M059J (cell line): ENCODE measurements around the gene KBTBD12. TPM values are rescaled to one million over a fixed set of nuclear protein-coding genes. Genes with fewer than 3 reads are reported as not detected.

Experiments
- DNase-seq: peaks from one replicate; pipeline ENCODE4 v3.0.0-alpha.2; 2012; ENCODE audit warnings: low read depth
- total RNA-seq: library from RNA; depleted of rRNA; stranded (reverse); fragments of >200 nt; shearing (Covaris generic); gene quantifications from 2 replicates; pipeline ENCODE4 v1.2.3, GENCODE V29; 2014; rRNA removed

The KBTBD12 gene, protein sequence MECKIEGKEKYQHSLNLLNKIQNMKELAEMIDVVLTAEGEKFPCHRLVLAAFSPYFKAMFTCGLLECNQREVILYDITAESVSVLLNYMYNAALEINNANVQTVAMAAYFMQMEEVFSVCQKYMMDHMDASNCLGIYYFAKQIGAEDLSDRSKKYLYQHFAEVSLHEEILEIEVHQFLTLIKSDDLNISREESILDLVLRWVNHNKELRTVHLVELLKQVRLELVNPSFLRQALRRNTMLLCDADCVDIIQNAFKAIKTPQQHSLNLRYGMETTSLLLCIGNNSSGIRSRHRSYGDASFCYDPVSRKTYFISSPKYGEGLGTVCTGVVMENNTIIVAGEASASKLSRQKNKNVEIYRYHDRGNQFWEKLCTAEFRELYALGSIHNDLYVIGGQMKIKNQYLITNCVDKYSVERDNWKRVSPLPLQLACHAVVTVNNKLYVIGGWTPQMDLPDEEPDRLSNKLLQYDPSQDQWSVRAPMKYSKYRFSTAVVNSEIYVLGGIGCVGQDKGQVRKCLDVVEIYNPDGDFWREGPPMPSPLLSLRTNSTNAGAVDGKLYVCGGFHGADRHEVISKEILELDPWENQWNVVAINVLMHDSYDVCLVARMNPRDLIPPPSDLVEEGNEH
- 0.07 and 0.57 TPM in 2 replicates for total RNA-seq

DNA sequence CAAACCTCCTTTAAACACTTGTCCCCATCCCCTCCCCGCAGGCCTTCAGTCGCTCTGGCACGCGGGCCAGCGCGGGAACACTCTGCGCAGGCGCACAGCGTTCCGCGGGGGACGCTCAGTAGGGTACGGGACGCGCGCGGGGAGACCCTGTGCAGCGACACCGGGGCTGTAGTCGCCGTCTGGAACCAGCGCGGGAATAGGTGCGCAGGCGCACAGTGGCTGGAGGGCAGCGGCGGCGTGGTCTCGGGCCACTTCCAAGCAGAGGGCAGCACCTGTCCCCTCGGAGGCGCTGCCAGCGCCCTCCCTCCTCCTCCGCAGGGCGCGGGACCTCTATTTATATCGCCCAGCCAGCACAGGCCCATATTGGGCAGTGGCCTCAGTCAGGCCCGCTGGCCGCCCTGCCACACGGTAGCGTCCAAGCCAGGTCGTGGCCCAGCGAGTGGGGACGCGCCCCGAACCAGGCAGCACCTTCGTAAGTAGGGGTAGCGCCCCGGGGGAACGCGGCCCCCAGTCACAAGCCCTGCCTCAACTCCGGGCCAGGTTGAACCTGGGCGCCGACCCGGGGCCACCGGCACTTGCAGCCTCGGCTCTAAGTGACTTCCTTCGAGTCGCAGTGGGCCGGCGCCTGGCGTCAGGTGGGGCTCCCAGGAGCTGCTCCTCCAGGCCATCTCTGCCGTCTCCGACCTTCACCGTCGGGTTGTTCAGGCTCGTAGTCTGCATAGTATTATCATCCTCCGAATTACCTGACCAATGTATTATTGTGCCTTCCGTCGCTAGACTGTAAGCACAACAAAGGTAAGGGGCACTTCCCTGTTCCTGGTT is at the start of gene KBTBD12:
KBTBD12 (plus strand) TSS at position 118 of the 822 bp plus-strand sequence. CDS start 7,830 bp downstream, outside the sequence.
- peak; percentile 36 for DNase-seq

- peak; percentile 68 for DNase-seq
Measured at GRCh38 chr3:127865941-127866340, 49.1 kb upstream of the KBTBD12 start.

GRCh38 chr3:127867412-127867811 is 47.6 kb upstream of the KBTBD12 start:
- DNase-seq, result no peak

DNA sequence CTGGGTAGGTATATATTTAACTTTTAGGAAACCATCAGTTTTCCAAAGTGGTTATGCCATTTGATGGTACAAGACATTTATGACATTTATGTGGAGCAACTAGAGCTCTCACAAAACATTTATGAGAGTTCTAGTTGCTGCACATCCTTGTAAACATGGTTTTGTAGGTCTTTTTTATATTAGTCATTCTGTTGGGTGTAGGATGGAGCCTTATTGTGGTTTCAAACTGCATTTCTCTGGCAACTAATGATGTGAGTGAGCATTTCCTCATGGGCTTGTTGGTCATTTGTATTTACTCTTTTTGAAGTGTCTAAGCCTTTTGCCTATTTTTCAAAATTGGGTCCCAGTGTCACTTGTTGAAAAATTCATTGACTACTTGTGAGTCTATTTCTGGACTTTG is 47.0 kb upstream of the KBTBD12 start:
- DNase-seq, result peak; percentile 84

DNA sequence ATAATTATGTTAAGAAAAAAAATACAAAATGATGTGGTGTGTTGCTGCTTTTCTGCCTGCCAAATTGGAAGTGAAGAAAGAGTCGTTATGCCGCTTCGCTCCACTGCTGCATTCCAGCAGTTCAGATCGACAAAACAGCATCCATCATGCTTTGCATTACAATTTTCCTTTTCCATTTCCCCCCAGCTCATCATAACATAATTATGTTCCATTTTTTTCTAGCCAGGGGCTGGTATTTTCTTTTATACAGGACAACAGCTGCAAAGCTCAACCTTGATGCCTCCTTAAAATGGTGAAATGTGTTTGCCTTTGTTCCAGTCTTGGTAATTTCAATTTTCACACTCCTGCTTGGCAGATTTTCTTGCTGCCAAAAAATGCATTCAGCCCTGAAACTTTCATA is 44.9 kb upstream of the KBTBD12 start:
- DNase-seq, result no peak

DNA sequence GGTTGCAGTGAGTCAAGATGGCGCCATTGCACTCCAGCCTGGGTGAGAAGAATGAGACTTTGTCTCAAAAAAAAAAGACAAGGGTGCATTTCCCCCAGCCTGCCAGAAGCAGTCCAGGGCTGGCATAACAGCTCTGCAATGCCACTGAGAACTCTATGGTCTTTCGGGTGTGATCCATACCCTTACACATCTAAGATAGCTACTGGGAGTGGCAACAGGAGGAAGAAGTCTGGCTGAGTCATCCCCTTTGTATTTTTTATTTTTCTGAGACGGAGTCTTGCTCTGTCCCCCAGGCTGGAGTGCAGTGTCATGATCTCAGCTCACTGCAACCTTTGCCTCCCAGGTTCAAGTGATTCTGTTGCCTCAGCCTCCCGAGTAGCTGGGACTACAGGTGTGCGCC is 40.9 kb upstream of the KBTBD12 start:
- DNase-seq, result peak; percentile 29

GRCh38 chr3:127881586-127881985 is 33.4 kb upstream of the KBTBD12 start:
- no peak for DNase-seq

DNA sequence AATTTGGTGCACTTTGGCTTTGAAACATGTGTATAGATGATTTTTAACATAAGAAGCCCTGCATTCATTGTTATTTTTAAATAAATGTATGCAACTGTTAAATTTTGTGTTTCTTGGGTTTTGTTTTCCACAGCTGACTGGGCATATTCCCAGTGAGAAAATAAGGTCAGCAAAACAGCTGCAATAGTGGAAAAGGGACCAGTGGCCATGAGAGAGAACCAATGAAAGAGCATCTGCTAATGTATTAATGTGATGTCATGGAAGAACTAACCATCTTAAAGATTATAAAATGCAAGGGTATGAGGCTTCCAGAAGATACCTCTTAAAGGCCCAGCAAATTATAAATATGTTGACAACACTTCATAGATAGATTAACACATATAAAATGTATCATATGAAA is 31.0 kb upstream of the KBTBD12 start:
- no peak for DNase-seq

GRCh38 chr3:127886231-127886955 is 28.6 kb upstream of the KBTBD12 start:
- DNase-seq, result no peak

DNA sequence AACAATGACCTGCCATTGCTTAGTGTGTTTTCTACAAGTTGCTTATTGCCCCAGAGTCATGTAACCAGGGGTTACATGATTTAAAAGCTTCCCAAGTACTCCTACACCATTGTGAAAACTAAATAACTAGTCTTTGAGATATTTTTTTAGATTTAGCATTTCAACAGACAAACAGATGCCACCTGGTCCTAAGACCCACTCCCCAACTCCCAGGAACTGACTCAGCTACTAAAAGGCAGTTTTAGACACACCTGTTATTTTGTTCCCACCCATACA is 28.1 kb upstream of the KBTBD12 start:
- DNase-seq, result no peak

GRCh38 chr3:127887321-127887720 is 27.7 kb upstream of the KBTBD12 start:
- peak; percentile 77 for DNase-seq

GRCh38 chr3:127888156-127888555 is 26.9 kb upstream of the KBTBD12 start:
- no peak for DNase-seq

- DNase-seq, result no peak
Measured at GRCh38 chr3:127888564-127889107, 26.4 kb upstream of the KBTBD12 start.

GRCh38 chr3:127889461-127889863 is 25.6 kb upstream of the KBTBD12 start:
- DNase-seq, result peak; percentile 65

DNA sequence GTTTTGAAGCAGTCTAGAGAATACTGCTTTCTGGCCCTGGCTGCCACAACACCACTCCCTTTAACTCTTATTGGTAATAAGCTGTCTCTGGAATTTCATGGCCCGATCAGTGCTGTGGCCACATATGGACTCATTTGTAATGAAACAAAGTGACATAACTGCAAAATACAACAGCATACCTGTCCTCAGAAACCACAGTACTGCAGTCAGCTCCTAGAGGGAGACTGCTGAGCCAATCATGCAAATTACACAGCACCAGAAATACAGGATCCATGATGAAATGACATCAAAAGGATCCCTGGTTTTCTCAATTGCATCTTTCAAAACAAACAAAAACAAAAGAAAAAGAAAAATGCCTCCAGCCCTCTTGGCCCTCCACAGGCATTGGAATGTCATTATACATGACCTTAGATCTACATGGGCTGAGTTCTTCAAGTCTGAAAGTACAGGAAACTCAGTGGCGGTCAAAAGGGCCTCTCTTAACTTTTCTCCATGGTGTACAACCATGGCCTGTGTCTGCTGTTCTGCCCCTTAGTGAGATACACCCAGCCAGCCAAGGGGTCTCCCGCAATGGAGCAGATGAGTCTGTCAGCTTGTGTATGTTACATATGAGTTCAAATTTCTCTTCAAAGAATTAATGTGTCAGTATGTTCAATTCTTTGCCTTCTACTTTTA is 24.9 kb upstream of the KBTBD12 start:
- peak; percentile 25 for DNase-seq

DNA sequence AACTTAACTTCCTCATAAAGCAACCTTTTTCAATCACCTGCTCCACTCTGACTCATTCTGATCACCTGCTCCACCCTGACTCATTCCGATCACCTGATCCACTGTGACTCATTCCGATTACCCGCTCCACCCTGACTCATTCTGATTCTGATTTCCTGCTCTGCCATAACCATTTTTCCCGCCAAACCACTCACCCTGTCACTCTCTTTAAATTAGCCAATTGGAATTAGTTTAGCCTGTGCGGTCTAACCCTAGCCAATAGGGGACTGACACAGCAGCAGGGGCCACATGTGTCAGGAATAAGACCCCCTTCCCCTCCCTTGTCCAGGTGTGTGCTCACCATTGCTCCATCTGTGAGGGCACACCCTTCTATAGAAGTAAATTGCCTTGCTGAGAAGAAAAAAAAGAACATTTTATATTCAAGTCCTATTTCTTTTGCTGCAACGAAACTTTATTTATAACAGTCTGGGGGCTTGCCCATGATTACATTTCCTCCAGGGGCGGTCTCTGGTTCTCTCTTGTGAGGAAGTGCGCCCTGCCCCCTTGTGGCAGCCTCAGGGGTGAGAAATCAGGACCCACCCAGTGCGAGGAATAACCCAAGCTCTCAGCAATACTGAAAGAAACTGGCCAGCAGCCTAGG is 24.3 kb upstream of the KBTBD12 start:
- peak; percentile 75 for DNase-seq

DNA sequence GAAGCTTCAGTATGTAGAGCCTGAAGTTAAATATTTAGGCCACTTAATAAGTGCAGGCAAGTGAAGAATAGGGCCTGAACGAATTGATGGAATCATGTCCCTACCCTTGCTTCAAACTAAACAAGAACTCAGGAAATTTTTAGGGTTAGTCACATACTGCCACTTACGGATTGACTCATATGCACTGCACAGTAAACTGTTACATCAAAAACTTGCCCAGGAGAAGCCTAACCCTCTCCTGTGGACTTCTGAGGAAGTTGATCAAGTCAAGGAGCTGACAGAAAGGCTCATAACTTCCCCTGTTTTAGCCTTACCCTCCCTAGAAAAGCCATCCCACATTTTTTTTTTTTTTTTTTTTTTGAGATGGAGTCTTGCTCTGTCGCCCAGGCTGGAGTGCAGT is 20.6 kb upstream of the KBTBD12 start:
- no peak for DNase-seq

- no peak for DNase-seq
Measured at GRCh38 chr3:127899200-127899599, 15.8 kb upstream of the KBTBD12 start.

- no peak for DNase-seq
Measured at GRCh38 chr3:127899766-127900165, 15.3 kb upstream of the KBTBD12 start.

DNA sequence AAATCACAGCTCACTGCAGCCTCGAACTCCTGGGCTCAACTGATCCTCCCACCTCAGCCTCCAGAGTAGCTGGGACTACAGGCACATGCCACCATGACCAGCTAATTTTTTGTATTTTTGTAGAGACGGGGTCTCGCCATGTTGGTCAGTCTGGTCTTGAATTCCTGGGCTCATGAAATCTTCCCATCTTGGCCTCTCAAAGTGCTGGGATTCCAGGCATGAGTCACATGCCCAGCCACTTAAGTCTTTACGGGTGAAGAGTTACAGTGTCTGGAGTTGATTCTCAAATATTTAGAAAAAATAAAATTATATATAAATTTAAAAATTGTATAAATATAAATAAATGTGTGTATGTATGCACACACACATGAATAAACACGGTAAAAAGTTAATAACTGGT is 14.5 kb upstream of the KBTBD12 start:
- peak; percentile 36 for DNase-seq

DNA sequence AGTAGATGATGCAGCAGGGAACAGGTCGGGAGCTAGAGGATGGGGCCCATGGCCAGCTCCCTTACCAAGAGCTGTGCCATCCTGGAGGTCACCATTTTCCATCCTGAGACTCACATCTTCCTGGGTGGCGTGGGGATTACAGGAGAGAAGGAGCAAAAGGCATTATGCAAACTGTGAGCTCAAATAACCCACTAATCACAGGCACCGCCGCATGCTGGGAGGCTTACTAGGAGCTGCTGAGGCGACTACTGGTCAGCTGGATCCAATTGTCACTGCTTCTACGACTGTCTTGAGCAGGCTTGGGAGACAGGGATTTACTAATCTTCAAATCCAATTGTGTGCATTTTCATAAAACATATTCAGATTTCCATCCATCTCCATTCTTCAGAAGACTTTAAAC is 12.5 kb upstream of the KBTBD12 start:
- DNase-seq, result no peak
